Stimulated activated CD8-positive, alpha-beta memory T cell treated with anti-CD3 and anti-CD28 coated beads, Interleukin-2, amount 100 ng/mL, for 48 hours (primary cell): Measurements from ENCODE around the gene MINDY3.

ENCODE experiments used
- DNase-seq, 2 donors: peaks; one replicate each; pipeline ENCODE4 v3.0.0-alpha.2; 2020; ENCODE audit warnings: low read depth in 2 of 2

Gene MINDY3

DNA sequence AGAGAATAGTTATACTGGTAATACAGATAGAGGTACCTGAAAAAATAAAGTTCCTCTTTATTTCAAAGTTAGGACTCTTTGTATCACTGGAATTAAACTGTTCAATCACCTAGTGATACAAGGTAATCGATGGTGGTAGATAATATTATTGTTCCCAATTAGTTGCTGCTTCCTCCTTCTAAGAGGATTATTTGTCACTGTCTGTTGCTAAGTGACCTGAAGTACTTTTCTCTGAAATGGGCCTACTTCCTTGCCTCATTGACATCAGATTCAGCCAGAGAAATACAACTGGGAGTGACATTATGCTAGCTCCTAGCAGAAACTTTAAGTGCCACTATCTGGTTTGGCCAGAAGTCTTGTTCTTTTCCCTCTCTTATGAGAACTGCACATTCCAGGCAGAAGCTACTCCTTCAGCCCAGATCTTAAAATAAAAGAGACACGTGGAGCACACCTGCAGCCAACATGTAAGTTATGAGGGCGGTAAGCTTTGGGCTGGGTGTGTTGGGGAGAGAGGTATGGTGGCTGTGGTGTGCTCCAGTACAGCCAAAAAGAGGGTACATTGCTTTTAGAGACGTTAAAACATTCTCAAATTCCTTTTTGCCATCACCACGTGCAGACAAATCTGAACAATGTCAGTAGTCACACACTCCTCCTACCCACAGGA lies 54.8 kb downstream of the MINDY3 start:
- DNase-seq: no peak

DNA sequence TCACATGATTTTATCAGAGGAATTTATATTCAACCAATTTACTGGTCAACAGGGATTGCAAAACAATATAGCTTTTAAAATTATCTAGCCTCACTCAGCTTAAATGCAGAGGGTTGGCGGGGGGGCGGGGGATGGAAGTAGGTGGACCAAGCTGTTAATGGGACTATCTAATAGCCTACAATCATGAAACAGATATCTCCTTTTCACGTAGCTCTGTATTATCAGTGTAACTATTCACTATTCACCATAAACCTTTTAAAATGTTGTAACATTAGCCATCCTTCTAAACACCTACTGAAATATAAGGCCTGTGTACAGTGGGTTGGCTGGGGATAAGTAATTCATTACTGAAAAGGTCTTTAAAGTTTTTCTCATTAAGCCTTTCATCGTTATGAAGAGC lies 56.2 kb downstream of the MINDY3 start:
- DNase-seq: no peak

DNA sequence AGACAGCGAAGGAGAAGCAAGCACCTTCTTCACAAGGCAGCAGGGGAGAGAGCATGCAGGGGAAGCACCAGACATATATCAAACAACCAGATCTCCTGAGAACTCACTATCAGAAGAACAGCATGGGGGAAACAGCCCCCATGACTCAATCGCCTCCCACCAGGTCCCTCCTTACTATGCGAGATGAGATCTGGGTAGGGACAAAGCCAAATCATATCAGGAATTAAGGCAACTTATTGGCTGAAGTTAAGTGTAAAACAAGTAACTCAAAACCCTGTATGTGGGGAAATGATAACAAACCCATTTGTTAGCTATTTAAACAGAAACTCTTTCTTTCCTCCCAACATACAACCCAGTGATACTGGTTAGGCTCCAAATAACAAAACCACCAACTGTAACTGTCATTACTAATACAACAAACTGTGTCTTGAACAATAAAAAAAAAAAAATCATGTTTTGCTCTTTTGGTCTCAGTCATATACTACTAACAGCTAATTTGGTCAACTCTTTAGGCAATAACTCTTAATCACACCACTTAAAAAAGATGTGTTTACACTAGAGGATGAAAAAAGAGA lies 57.8 kb downstream of the MINDY3 start:
- DNase-seq: peak in 1 of 2 donors; percentile 27

DNA sequence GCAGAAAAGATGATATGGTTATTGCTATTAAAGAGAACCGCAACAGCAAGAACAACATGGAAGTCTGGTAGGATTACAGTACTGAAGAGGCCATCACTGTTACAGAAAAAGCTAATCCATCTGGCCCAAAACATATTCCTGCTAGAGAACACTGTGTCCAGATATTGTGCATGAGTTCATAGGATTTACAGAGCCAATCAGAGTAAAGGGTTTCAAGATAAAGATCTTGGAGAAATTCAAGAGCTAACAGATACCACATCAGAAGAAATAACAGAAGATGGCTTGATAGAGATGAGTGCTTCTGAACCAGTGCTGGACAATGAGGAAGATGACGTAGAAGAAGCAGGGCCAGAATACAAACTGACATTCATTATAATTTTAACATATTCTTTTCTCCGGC lies 58.7 kb downstream of the MINDY3 start:
- no peak for DNase-seq

DNA sequence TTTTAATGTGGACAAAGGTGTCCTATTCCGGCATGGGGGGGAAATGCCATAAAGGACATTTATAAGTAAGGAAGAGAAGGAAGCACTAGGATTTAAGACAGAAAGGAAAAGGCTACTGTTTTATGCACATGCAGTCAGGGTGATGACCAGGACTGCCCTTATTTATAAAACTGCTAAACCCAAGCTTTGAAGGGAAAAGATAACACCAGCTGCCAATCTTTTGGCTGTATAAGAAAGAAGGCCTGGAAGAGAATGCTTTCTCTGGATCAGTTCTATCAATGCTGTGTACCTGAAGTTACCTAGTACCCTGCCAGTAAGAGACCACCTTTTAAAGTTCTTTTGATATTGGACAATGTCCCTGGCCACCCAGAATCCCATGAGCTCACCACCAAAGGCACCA lies 59.2 kb downstream of the MINDY3 start:
- DNase-seq: no peak

DNA sequence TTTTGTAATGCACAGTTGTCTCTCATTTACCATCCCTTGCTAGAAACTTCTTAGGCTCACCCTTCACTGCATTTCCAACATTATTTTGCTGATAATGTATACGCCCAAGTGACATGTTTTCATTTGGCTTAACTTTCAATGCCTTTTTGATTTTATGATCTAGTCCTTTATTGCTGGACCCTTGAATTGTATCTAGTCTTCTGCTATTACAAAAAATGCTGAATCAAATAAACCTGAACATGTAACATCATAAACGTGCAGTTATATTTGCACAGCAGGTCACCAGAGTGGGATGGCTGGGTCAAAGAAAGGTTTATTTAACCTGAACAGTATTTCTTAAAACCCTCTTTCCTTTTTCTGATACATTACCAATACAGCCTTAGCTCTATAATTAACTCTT lies 63.0 kb downstream of the MINDY3 start:
- DNase-seq: no peak

DNA sequence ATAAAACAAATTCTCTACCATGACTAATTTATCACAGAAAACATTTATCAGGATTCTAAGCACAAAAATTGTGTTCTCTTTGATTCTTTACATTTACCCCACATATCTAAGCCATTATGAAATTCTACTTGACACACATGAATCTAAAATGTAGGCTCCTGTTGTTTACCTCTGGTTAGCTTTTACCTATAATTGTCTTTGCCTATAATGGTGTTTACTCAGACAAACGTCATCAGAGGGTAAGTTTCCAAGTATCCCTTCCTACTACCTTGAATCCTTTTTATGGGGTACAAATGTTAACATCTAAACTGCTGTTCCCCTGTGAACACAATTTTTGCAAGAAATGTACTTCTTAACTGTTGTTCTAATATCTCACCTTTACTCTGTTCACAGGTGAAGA lies 63.5 kb downstream of the MINDY3 start:
- no peak for DNase-seq

DNA sequence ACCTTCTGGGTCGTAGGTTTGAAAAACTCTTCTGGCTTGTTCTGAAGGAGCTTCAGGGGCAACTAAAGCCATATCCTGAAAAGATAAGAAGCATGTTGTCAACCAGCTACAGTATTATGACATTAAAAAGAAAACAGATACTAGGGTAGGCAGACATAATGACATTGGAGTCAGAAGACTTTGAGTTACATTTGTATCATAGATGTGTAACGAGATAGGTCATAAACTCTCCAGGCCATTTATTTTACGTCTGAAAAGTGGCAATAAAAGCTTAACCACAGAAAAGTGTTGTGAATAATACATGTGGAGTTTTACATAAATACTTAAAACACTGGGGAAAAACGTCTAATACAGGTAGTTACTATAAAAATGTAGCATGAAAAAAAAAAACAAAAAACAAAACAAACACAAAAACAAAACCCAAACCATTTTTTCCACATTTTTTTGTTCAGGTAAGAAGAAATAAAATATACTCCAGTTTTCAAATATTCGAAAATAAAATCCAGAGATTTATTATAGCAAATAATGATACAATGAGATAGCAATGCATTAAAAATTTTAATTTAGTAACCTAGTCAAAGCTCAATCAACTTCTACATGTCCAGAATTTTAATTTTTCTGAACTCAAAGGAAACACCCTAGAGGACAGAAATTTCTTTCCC lies 64.1 kb downstream of the MINDY3 start:
- no peak for DNase-seq

DNA sequence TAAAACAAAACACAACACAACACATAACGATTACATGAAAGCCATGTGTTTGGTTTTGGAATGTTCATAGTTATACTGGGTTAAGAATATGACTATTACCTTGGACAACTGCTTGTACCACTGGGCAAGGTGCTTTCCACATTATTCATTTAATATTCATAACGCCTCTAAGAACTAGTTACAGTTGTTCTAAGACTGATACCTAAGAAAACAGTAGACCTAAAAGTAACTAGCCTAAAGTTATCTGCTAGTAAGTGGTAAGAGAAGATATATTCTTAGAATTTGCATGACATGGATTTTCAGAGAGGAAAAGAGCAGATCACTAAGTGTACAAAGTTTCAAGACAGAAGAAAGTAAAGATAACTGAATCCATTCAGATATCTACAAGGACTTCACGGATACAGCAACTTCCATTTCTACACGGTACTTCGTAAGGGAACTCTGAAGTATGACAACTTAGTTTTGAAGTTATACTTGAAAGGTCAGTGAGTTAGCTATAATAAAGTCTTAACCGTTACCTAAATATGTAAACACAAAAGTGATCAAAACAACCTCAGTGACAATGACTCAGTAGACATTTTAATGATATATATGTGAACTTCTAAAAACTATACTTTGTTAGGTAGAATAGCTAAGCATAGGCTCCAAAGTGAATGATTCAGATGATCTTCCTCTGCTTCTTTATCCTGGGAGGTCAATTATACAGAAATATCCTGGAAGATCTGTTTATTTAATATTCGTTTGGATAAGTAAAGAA lies 65.1 kb downstream of the MINDY3 start:
- no peak for DNase-seq

DNA sequence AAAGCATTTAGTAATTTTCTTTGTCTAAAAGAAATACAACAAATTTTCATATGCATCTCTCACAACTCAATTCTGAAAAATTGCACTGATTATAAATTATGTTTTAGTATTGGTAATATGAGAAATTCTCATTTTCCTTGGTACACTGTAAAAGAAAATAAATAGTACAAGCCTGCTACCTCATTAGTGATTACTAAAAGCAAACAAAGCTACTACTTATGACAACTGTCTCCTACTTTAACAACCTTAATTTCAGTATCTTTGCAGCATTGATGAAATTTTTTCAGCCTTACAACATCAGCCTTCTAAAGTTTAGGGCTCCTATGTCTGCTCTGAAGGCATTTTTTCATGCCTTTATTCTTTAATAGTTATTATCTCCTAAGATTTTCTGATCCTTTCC lies 65.7 kb downstream of the MINDY3 start:
- DNase-seq: no peak

DNA sequence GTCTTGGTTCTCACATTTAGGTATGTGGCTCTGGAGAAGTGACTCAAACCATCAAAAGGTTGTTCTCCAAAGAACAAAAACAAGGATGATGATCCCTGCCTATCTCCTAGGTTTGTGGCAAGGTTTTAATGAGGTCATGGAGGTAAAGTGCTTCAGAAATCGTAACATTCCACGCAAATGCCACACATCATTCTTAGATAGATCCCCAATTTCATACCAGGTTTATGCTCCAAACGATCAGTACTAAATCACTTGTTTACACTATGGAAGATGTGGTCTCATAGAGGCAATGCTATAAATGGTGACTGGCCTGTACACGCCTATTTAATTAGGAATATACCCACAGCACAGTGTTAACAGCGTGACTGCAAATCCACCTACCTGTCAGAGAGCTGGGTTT lies 66.6 kb downstream of the MINDY3 start:
- no peak for DNase-seq

DNA sequence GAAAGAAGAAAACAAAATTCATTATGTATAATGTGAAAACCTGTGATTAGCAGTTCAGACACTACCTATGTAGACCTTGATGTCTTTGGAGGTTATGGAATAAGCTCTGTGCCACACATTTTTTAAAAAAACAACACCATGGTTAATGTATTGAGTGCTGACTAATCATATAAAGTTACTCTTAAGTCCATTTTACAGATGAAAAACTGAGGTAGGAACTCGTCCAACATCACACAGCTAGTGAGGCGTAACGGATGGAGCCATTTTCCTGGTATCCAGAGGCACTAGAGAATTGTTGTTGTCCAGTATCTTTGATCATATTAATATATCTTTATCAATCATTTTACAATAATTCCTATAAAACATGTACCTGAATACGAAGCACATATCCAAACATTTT lies 67.5 kb downstream of the MINDY3 start:
- DNase-seq: no peak

DNA sequence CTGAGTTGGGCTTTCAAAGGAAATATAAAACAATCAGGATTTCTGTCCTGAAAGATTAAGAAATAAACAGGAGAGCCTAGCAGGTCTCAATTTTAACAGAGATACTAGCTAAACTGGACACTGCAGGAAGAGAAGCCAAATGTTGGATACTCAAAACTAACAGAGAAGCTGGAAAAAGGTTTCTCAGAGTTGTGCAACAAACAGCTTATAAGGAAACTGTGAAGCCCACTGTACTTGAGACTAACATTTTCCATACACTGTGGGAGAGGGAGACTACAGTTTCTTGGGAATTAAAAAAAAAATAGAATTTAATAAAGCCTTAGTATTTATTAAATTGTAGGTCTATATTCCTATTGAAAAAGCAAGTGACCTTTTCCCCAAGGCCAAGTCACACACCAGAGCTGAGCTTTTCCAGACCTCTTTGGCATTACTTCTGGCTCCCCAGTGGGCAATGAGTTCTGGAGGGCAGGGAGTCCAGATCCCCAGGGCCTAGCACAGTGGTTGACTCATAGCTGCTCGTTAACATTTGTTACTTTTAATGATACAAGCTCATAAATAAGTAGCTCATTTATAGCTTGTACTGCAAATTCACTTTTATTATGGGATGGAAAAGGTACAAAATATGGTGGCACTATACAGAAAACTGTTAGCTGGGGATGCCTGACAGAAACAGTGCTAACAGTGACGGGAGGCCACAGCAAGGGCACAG lies 68.3 kb downstream of the MINDY3 start:
- no peak for DNase-seq

DNA sequence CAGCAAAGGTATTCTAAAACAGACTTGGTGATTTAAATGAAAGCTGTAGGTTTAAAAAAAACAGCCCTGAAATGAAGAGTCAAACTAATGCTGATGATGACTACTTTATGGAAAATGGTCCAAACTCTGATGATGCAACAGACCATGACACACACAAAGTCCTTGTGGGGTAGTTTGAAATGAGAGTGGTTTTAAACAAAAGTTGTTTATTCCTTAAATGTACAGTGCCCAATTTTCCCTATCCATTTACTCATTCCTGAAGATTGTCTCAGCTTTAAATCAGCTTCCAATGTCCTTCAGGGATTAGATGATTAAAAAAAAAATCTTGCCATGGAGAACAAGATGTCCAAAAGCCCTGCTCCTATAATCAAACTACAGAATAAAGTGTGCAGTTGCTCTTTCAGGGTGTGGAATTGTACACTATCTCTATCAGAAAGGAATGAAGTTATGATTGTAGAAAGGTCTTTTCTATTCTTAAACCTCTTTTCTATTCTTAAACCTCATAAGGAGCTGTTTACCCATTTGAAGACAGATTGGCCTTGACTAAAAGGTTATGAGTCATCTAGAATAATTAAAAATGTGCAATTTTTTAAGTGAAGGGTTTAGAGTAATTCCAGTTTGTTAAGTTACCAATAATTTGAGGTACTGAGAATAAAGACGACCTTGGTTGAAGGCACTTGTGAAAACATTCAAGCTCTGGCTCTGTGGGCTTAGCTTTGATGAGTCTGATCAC lies 70.3 kb downstream of the MINDY3 start:
- no peak for DNase-seq

DNA sequence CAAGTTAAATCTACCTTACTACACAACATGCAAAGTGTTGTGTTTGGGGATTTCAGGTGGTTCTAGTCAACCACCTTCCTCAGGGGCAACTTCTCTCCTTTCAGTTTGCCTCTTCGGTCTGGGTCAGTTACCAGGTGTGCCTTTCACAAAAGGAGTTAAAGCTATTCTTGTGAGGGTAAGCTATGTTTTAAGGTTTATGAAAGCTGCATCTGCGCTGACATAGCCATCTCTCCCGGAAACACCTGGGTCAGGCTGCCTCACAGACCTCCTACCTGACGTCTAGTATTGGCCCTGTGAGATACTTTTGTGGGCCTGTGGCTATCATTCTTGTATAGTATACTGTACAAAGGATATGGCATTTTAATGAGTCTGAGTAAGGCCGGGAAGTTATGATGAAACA lies 72.9 kb downstream of the MINDY3 start:
- DNase-seq: no peak

DNA sequence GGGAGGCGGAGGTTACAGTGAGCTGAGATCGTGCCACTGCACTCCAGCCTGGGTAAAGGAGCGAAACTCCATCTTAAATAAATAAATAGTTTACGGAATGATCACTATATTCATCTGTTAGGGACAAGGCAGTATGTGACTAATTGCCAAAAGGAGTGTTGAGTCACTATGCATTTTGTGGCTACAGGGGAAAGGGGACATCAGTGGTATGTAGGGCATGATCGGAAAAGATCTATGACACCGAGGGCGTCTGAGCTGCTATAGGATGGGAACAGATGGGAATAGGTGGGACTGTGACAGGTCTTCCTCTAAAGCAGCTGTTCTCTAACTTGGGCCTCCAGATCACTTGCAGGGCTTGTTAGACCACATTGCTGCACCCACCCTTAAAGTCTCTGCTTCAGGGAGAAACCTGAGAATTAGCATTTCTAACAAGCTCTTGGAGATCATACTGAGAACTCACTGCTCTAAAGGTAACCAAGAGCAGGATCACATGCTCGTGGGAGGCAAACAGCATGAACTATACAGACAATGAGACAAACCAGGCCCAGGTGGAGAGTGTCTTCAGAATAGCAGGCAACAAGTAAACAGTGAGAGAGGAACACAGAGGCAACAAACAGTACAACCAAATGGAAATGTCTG lies 75.5 kb downstream of the MINDY3 start:
- DNase-seq: no peak

DNA sequence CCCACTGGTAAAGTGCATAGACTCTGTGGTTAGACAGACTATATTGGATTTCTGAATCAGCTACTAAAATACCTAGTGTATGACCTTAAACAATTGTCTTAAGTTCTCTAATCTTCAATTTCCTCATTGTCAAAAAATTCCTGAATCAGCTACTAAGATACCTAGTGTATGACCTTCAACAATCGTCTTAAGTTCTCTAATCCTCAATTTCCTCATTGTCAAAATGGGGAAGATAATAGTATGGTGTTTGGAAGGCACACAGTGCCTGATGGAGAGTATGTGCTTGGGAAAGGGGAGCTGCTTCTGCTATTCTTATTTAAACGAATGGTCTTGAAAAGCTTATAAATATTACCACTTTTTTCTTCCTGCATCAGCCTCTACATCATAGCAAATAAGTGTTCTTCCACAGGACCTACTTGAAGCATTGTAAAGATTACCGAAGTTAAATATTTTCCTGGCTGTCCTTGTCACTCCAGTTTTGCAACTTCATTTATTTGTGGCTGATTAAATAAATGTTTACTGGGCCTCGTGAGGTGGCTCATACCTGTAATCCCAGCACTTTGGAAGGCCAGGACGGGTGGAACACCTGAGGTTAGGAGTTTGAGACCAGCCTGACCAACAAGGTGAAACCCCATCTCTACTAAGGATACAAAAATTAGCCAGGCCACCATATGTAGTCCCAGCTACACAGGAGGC lies 76.2 kb downstream of the MINDY3 start:
- DNase-seq: no peak

DNA sequence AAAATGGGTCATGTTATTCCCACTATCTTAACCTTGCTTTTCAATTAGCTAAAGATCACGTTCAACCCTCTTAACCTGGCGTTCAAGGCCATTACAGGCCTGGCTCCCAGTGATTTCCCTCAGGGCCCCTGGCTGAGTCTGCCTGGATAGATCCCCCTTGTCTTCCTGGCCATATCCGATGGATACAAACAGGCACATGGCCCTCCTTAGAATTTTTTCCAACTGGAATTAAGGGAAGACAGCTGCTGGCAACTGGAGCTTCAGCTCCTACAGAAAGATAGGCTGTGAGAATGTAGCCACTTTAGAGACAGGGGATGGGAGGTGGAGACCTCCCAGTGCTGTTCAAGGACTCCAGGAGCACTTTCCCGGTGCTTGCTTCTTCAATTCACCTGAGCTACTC lies 77.5 kb downstream of the MINDY3 start:
- no peak for DNase-seq

DNA sequence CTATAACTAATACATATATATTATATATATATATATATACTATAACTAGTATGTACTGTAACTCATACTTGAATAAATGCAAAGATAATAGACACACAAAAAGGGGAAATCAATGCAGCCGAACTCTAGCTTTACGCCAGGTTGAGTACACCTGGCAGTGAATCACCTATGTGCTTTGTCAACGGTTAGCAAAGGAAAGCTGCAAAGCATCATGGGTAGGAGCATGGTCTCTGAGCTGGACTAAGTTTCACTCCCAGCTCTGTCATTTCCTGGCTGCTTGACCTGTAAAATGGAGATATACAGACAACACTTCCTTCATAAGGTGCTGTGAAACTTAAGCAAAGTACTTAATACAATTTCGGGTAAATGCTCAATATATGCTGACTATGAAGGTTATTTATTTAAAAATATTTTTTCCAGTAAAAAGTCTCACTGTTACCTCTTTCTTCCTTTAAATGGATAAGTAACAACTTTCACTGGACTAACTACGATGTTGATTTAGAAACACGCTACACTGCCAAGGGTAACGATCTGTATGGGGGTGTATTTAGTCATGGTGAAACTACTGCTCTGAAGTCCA lies 78.8 kb downstream of the MINDY3 start:
- no peak for DNase-seq
